Muscle of arm (tissue), 12 donors: ENCODE measurements around the gene RIBC1. TPM values are rescaled to one million over a fixed set of nuclear protein-coding genes. Genes with fewer than 3 reads are reported as not detected.
"Not testable (repeated sequence)": the region's sequence is repeated elsewhere in the genome, so short reads cannot be mapped to it uniquely, and the experiment has no call there.

Source experiments
- DNase-seq: peaks from one replicate; pipeline ENCODE4 v3.0.0-alpha.2; 2013
- polyA plus RNA-seq, 12 donors: library from polyadenylated mRNA; unstranded; fragments of 120-200 nt; gene quantifications; one replicate each; pipeline ENCODE4 v1.2.1, GENCODE V29; 2013; ENCODE audit not compliant: insufficient read length in 12 of 12

RIBC1 gene
- polyA plus RNA-seq, 12 donors, result 0.41 to 1.7 (median 0.66) TPM; not detected in 2

DNA sequence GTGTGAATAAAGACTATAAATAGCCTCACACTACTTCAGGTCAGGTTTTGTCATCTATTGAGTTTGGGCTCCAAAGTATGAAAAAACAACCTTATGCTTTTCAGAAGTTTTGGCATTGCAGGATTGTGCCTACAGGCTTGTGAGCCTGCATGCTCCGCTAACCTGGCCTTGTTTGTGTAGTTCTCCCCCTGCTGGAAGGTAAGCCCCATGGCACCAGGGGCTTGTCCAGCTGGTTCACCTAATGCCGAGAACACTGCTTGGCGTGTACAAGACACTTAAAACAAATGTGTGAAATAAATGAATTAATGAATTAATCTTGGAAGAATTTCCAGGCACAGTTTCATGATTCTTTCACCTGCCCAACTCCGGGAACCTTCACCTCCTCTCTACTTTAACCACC is 13.3 kb downstream of the RIBC1 start:
- DNase-seq, result no peak

DNA sequence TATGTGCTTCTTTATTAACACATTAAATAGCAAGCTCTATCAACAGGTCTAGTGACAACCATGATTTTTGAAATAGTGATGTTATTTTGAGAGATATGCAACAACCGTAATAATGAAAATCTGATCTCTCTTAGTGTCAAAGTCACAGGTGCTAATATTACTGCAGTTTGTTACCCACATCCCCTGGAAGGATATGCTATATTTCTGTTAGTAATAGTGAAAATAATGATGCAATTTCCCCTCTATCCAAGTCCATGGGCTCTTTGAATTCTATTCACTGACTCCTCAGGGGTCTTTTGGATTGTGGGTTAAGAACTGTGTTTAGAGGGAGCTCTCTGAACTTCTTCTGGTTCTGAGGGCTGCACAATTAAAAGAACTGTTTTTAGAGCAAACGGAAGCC is 14.5 kb downstream of the RIBC1 start:
- no peak for DNase-seq

DNA sequence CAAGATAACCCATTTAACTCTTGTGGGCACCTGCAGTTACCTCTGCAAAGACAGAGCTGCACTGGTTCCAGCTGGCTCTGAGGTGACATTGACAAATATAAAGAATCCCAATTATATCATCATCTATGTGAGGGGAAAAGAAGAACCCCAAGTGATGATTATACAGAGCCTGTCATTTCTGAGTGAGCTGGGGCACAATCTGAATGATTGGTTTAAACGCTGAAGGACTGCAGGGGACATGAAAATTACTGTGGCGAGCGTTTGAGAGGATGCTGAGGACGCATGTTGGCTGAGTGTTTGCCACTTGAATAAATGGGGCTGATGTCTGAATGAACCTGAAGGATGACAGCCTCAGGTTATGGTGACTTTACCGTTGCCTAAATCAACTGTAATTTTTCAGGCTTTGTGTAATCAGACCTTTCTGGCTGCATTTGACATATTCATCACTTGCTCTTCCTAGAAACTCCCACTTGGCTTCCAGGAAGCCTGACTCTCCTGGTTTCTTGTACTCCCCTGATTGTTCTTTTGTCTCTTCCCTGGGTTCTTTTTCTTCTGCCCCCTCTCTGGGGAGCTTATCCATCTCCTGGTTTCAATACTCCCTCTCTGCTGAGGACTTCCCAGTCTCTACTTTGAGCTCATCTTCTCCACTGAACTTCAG is 15.6 kb downstream of the RIBC1 start:
- no peak for DNase-seq

DNA sequence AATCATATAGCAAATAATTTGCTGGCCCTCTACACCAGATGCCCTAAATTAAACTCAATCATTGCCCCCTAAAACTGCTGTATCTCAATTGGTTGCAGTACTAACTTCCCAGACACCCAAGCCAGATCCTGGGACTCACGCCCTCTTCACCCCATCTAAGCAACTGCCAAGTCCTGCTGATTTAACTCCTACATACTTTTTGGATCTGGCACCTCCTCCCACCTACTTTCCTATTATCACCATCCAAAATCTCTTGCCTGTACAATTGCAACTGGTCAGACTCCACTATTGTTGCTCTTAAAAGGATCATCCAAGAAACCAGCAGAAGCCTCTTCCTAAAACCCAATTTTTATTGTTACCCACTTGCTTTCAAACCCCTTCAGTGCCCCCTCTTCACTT is 16.2 kb downstream of the RIBC1 start:
- DNase-seq, result no peak

DNA sequence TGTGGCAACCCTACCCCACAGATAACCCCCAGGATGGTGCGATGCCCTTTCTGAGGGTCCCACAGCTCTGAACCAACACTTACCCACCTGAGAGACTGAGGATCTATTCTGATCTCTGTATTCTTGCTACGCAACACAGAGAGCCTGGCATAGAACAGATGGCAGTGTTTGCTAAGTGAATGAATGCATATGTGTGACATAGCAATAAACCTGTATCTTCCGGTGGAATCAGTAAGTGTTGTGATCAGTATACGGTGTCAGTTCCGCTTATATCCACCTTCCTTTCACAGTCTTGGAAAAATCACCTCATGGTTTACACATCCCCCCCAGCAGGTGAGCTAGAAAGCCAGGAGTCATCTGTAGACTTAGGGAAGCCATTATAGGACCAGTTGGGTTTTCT is 17.4 kb downstream of the RIBC1 start:
- DNase-seq, result no peak

DNA sequence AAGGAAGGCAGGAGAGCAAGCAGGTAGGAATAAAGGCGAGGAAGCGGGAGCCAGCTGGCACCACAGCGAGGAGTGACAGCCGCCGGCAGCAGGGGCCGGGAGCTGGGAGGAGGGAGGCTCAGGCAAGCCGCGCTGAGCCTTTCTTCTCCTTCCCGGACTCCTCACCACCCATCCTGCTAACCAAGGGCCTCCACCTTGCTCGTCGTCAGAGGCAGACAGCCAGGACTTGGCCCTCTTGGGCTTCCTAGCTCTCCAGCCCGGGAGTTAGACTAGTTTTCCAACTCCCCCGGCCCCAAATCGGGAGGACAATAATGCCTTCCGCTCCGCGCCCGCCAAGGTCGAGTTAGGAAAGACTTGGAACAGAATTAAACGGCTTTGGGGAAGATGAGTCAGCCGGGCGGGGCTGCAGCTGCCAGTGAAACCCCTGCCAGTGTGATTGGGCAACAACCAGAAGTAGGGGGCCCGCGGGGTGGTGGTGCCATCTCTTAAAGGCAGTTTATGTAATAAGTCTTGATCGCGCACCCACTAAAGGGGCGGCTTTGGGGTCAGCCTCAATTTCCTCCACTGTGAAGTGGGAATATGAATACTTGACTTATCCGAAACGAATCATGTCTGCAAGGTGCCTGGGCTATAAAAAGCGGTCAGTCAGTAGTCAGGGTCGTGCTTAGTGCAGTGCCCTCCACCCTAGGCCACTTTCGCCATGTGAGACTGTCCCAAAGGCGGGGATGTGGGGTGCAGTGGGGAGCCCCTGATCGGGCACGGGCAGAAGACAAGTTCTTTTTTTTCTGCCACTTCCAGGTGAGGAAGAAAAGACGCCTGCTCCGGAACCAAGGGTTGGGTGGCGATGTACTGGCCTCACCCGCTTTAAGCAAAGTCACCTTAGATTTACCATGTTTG is 18.2 kb downstream of the RIBC1 start:
- no peak for DNase-seq

DNA sequence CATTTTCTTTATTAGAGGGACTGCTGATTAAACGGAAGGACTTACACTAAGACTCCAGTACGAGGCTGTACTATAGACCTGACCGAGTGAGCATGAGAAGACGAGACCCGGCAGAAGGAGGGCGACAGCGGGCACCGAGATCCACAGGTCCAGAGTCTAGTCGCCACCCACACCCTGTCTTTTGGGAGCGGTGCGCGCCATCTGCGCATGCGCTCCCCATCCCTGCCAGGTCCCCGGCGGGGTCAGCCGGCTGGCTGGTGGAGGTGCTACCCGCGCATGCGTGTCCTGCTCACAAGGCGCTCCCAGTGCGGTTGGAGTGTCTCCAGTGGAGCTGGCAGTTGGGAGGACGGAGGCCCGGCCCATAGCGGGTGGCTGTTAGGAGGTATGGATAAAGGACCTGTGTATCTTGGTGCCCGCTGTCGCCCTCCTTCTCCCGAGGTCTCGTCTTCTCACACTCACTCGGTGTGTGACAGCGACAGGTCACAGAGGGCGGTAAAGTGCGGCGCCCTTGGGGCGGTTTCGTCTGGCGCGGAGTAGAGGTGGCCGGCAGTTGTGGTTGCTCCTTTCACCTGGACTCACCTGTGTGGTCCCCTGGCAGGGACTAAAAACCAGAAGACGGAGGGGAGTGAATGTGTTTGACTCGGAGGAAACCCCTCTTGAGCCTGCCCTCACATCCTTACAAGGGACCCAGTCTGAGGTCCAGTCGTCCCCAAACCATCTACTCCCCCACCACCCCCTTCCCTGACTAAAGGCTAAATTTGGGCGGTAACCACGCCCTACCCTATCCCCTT is 19.1 kb downstream of the RIBC1 start:
- no peak for DNase-seq

DNA sequence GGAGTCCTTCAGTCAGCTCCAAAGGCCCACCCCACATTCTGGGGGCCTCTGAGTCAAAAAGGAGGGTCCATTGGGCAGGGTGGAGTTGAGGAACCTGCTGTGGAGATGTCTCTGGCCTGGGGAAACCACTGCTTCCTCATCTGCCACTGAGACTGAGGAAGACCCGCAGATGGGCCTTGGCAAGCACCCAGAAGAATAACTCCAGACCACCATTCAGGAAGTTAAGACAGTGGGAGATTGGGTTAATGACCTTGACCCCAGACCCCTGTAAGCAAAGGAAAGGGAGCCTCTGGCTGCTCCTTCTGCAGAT is 19.6 kb downstream of the RIBC1 start:
- no peak for DNase-seq

DNA sequence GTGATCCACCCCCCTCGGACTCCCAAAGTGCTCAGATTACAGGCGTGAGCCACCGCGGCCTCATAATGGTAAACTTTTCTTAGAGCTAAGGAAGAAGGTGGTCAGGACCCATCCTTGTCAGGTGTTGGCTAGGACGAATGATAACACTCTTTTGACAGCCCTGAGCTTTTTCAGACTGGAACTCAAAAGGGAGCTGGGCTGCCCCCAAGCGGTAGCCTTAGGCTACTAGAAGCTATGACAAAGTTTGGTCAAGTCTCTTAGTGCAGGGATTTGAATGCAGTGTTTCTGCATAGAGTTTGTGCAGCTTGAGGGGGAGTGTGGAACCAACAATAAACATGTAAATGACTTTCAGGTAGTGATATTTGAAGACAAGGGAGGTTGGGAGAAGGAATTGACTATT is 23.3 kb downstream of the RIBC1 start:
- DNase-seq, result no peak

DNA sequence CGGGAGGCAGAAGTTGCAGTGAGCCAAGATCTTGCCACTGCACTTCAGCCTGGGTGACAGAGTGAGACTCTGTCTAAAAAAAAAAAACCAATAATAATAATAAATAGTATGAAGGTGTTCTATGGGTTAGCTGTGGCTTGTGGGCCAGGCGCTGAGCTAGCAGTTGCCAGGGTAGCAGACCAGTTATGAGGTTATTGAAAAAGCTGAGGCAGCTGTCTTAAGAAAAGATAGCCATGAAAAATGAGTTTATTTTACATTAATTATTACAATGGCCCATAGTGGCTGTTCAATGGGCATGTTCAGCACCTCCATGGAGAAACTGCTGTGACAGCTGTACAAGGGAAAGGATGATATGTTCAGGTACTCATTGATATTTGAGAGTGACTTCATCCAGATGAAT is 24.8 kb downstream of the RIBC1 start:
- no peak for DNase-seq

DNA sequence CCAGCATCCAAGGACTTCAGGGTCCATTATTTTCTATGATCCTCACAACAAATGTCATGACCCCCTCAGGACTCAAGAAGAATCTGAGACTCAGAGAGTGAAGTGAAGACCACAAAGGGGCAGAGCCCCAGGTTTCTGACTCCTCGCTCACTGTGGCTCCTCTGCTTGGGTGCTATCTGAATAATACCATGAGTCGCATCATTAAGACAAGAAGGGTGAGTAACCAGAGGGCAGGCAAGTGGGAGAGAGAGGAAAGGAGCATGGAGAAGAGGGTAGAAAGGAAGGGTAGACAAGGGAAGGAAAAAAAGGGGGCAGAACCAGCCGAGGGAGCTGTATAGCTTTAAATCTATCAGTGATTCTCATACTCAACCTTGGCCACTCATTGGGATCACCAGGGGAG is 27.0 kb downstream of the RIBC1 start:
- DNase-seq, result no peak

DNA sequence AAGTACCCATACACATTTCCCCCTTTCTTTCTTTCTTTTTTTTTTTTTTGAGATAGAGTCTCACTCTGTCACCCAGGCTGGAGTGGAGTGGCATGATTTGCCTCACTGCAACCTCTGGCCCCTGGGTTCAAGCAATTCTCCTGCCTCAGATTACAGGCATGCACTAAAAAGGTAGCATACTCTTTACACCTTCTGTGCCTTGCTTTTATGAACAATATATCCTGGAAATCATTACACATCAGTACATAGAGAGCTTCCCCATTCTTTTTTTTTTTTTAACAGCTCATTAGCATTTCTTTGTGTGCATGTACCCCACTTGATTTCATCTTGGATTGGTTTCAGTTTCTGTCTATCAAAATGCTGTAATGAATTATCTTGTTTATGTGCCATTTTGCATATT is 30.1 kb downstream of the RIBC1 start:
- no peak for DNase-seq

DNA sequence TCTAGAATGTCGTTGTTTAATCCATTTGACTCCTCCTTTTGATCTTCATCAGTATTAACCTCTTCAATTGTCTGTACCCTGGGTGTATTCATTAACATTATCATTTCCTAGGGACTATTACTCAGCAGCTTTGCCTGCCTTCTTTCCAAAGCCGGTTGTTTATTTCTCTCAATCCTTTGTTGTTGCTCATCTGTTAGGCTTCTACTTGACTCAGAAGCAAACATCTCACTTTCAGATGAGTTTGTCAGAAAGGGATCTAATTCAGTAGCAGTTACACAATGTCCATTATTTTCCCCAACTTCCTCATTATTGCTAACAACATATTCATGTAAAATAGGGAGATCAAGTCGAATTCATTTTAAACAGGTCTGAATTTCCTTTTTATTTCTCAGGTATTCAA is 33.6 kb downstream of the RIBC1 start:
- DNase-seq, result no peak

DNA sequence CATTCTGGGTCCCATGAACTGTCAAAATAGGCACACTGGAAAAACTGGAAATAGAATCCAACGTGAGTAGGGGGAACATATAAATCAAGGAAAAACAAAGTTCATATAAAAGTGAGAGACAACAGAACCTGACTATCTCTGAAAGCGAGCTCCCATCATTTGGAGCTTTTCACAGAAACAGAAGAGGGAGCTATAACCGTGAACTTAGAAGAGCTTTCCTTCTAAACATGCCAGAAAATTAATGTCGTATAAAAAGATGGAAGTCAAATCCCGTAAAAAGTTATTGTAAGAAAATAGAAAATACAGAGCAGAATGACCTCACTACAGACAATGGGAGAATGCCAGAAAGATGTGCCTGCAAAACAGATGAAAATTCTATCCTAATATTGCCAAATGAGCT is 35.4 kb downstream of the RIBC1 start:
- no peak for DNase-seq

DNA sequence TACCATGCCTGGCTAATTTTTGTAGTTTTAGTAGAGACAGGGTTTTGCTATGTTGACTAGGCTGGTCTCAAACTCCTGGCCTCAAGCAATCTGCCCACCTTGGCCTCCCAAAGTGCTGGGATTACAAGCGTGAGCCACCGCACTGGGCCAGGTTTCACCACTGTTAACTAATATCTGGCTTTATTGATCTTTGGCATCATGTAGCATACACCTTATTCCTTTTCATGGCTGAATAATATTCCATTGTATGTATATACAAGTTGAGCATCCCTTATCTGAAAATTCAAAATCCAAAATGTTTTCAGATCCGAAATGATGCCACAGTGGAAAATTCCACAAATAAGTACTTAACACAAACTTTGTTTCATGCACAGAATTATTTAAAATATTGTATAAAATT is 46.0 kb downstream of the RIBC1 start:
- not testable (repeated sequence) for DNase-seq

DNA sequence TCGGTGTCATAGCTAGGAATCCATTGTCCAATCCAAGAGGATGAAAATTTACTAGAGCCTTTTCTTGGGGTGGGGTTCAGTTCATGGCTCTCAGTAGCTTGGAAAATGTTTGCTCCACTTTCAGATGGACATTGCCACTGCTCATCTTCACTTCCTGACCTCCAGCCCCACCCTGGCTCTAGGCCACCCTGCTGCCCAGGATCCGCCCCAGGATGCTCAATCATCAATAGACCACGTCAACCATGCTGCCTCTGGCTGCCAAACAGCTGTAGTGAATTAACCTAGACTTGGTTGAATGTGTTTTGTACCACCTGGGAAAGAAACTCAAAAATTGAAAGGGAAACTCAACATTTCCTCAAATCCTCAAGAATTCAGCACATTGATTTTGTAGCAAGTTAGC is 48.7 kb downstream of the RIBC1 start:
- no peak for DNase-seq

DNA sequence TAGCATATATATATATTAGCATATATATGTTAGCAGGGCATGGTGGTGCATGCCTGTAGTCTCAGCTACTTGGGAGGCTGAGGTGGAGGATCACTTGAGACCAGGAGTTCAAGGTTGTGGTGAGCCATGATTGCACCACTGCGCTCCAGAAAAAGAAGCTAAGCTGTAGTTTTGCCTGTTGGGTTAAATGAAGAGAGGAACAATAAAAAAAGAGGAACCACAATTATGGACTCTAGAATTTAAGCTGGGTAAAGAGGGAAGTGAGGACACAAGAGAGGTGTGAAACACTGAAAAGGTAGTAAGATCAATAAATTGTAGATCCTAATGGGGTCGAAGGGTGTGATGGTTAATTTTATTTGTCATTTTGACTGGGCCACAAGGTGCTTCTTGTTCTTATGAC is 52.0 kb downstream of the RIBC1 start:
- DNase-seq, result no peak

DNA sequence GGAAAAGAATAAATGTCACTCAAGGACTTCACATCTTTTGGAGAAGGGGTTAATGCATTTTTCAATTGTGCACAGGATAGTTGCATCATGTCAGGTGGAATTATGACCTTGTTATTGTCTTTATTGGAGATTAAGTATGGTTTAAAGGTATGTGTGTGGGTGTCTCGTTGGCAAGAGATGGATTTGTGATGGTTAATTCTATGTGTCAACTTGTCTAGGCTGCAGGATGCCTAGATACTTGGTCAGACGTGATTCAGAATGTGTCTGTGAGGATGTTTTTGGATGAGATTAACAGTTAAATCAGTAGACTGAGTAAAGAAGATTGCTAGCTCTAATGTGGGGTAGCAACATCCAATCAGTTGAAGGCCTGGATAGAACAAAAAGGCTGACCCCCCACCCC is 53.7 kb downstream of the RIBC1 start:
- DNase-seq, result no peak

DNA sequence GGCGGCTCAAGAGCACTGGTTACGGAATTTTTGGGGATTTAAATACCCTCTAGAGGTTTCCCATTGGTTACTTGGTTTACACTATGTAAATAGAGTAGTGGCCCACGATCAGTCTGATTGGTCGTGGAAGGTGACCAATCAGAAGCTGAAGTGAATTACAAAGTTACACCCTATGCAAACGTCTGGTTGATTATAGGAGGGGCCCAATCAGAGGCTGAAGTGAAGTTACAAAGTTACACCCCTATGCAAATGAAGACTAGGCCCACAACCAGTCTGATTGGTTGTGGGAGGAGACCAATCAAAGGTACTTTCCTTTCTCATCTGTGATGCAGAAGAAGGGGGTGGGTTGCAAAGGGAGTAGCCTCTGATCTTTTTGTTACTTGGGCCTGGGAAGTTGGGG is 56.6 kb downstream of the RIBC1 start:
- DNase-seq, result no peak
